Pulmonary artery endothelial cell (primary cell): ENCODE results near the gene URI1. TPM values are rescaled to one million over a fixed set of nuclear protein-coding genes. Genes with fewer than 3 reads are reported as not detected.
"Not testable (repeated sequence)": the region's sequence is repeated elsewhere in the genome, so short reads cannot be mapped to it uniquely, and the experiment has no call there.

Source experiments
- DNase-seq: peaks from one replicate; pipeline ENCODE4 v3.0.0-alpha.2; 2011; ENCODE audit warnings: low read depth, low spot score
- total RNA-seq: library from RNA; depleted of rRNA; stranded (reverse); fragments of >200 nt; gene quantifications from 2 replicates; pipeline ENCODE4 v1.2.3, GENCODE V29; 2014

Gene URI1
- total RNA-seq, 1 donor from 2014 or later = 41.8 TPM

GRCh38 chr19:30020189-30020588, 78.2 kb downstream of the URI1 start:
- no peak for DNase-seq

GRCh38 chr19:30022659-30023058, 80.6 kb downstream of the URI1 start:
- no peak for DNase-seq

- no peak for DNase-seq
These were observed 81.3 kb downstream of the URI1 start for GRCh38 chr19:30023330-30023729.

GRCh38 chr19:30024091-30024490, 82.1 kb downstream of the URI1 start:
- no peak for DNase-seq

GRCh38 chr19:30026933-30027332, 84.9 kb downstream of the URI1 start:
- no peak for DNase-seq

GRCh38 chr19:30028118-30028991, 86.3 kb downstream of the URI1 start:
- no peak for DNase-seq

GRCh38 chr19:30028992-30029343, 86.9 kb downstream of the URI1 start:
- no peak for DNase-seq

- no peak for DNase-seq
These were observed 87.9 kb downstream of the URI1 start for GRCh38 chr19:30029721-30030510.

- no peak for DNase-seq
These were observed 92.3 kb downstream of the URI1 start for GRCh38 chr19:30034321-30034720.

- DNase-seq = no peak
These were observed 94.4 kb downstream of the URI1 start for GRCh38 chr19:30036154-30037129.

- DNase-seq = no peak
These were observed 95.8 kb downstream of the URI1 start for GRCh38 chr19:30037835-30038234.

GRCh38 chr19:30041931-30042330, 99.9 kb downstream of the URI1 start:
- DNase-seq = not testable (repeated sequence)

GRCh38 chr19:30043008-30043407, 101.0 kb downstream of the URI1 start:
- DNase-seq = not testable (repeated sequence)

- DNase-seq = no peak
These were observed 102.5 kb downstream of the URI1 start for GRCh38 chr19:30044273-30045248.

- DNase-seq = no peak
These were observed 104.5 kb downstream of the URI1 start for GRCh38 chr19:30046522-30046921.

- no peak for DNase-seq
These were observed 105.4 kb downstream of the URI1 start for GRCh38 chr19:30047432-30047831.

GRCh38 chr19:30049226-30049625, 107.2 kb downstream of the URI1 start:
- no peak for DNase-seq

GRCh38 chr19:30049846-30050667, 108.0 kb downstream of the URI1 start:
- DNase-seq = no peak
